T-cell (primary cell): Measurements from ENCODE around the gene SP140L. TPM values are rescaled to one million over a fixed set of nuclear protein-coding genes. Genes with fewer than 3 reads are reported as not detected.

Experiments
- ATAC-seq, 4 experiments: fragments of 200-7000 bp in 3 of 4; fragments of 150-1000 bp in 1 of 4; cut with Tn5 transposase; replicated peaks in 1 of 4; 1 replicate in 3 of 4; 2 replicates in 1 of 4; pipeline ENCODE4 v1.10.0; 2021; ENCODE audit warnings: moderate library complexity in 3 of 4, mild to moderate bottlenecking in 2 of 4, moderate number of reproducible peaks in 1 of 4
- CTCF ChIA-PET, 2 donors: fragments of 300-600 bp; sonication (Branson Sonifier 250); formaldehyde crosslinking; loops; one replicate each; lab custom pipeline; 2022; ENCODE audit warnings: antibody characterized with exemption in 2 of 2; lab: Charles Lee
- POLR2A ChIA-PET, 2 donors: fragments of 300-600 bp; sonication (Branson Sonifier 250); formaldehyde crosslinking; loops; one replicate each; lab custom pipeline; 2022; ENCODE audit warnings: antibody characterized with exemption in 2 of 2; lab: Charles Lee
- DNase-seq, 35 experiments: peaks; one replicate each; pipeline versions ENCODE4 v3.0.0 to v3.0.0-alpha.2; 2013 to 2023
- H3K27ac ChIP-seq: one replicate; pipeline ENCODE4 v1.5.1; 2013; ENCODE audit warnings: low read length
- H3K27me3 ChIP-seq, 2 experiments: replicated peaks in 1 of 2; 1 replicate in 1 of 2; 2 replicates in 1 of 2; pipeline versions ENCODE4 v1.6.1 to v1.7.0; 2013; ENCODE audit warnings: low read length in 1 of 2, mixed read lengths in 1 of 2; ENCODE audit not compliant: control insufficient read depth in 2 of 2, insufficient read depth in 2 of 2; ENCODE audit errors: extremely low read depth in 1 of 2
- H3K36me3 ChIP-seq, 2 donors: 1 replicate in 1 of 2; 2 replicates in 1 of 2; pipeline versions ENCODE4 v1.6.1 to v1.7.0; 2013; ENCODE audit warnings: low read length in 1 of 2; ENCODE audit not compliant: control insufficient read depth in 2 of 2, insufficient read depth in 1 of 2; ENCODE audit errors: extremely low read depth in 1 of 2
- H3K4me1 ChIP-seq, 2 experiments: 1 replicate in 1 of 2; 2 replicates in 1 of 2; pipeline versions ENCODE4 v1.6.1 to v1.7.0; 2013; ENCODE audit warnings: low read length in 2 of 2, mixed read lengths in 1 of 2; ENCODE audit not compliant: insufficient read depth in 2 of 2, control insufficient read depth in 1 of 2; ENCODE audit errors: extremely low read depth in 1 of 2
- H3K4me3 ChIP-seq, 2 donors: 1 replicate in 1 of 2; 2 replicates in 1 of 2; pipeline versions ENCODE4 v1.5.1 to v1.7.0; 2013; ENCODE audit warnings: mild to moderate bottlenecking in 2 of 2, low read length in 1 of 2, moderate library complexity in 1 of 2; ENCODE audit not compliant: control insufficient read depth in 1 of 2; ENCODE audit errors: extremely low read depth in 1 of 2
- H3K9me3 ChIP-seq: 2 replicates; pipeline ENCODE4 v1.7.0; 2013
- H3K27ac Mint-ChIP-seq, 2 donors: one replicate each; pipeline ENCODE4 v1.8.0; 2020 to 2021; ENCODE audit warnings: mild to moderate bottlenecking in 2 of 2, mixed read lengths in 2 of 2
- H3K27me3 Mint-ChIP-seq, 2 donors: one replicate each; pipeline ENCODE4 v1.8.0; 2021 to 2022; ENCODE audit warnings: mixed read lengths in 2 of 2
- H3K36me3 Mint-ChIP-seq: one replicate; pipeline ENCODE4 v1.8.0; 2021; ENCODE audit warnings: mixed read lengths
- H3K4me1 Mint-ChIP-seq, 3 donors: one replicate each; pipeline ENCODE4 v1.8.0; 2020 to 2022; ENCODE audit warnings: mixed read lengths in 3 of 3, mild to moderate bottlenecking in 1 of 3
- H3K4me3 Mint-ChIP-seq, 3 donors: one replicate each; pipeline ENCODE4 v1.8.0; 2020 to 2022; ENCODE audit warnings: mild to moderate bottlenecking in 3 of 3, mixed read lengths in 3 of 3, moderate library complexity in 3 of 3
- H3K9me3 Mint-ChIP-seq, 3 donors: one replicate each; pipeline ENCODE4 v1.8.0; 2020 to 2022; ENCODE audit warnings: mixed read lengths in 3 of 3
- WGBS: methylation state at CpG from one replicate; pipeline ENCODE4 v1.1.5; 2013; ENCODE audit warnings: missing lambda C conversion rate; ENCODE audit not compliant: insufficient coverage; 5-methylcytosine and 5-hydroxymethylcytosine counted together
- total RNA-seq, 35 experiments: library from RNA in 6 of 35; stranded (reverse) in 6 of 35; fragments of 120-200 nt in 1 of 35; gene quantifications; one replicate each; pipeline versions ENCODE4 v1.2.1 to v1.2.4 and lab custom pipeline; 2013 to 2026

Gene SP140L
- total RNA-seq, 5 donors from 2014 or later (not counting 1 experiment from before 2014, with no cell fraction given), result 80.8 to 104 (median 82.0) TPM

DNA sequence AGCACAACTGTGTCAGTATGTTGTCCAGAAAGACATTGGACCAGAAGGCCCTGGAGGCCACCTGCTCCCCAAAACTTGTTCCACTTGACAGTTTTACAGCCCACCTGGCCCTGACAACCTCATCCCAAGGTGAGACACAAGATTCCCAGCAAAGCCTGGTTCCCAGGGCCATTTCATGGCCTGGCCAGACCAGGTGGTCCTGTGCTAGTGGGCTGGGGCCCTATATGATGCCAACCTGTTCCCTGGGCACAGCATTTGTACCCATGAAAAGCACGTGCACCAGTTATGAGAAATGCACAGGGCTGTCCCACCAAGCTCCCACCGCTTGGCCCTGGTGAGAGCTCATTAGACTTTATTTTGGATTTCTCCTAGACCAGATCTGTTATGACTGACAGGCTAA, 6.0 kb upstream of the SP140L start:
- peak overlapping the region; percentile 66 to 70 for H3K27ac Mint-ChIP-seq
- H3K36me3 Mint-ChIP-seq, result peaks cover 2% of the 10 kb centered on the region
- H3K4me3 Mint-ChIP-seq, result peak overlapping the region in 1 of 3 donors; percentile 69
- POLR2A ChIA-PET, result no interaction called here
- Histone ChIP-seq H3K27me3 (no peaks in the 10 kb centered on the region), H3K4me3 (no peak overlapping the region), H3K4me1 (peaks cover 41 to 69% of the 10 kb centered on the region in 2 experiments), H3K27ac (no peak overlapping the region), H3K36me3 (peaks cover 0 to 4% of the 10 kb centered on the region in 2 donors), H3K9me3 (no peaks in the 10 kb centered on the region)
- ATAC-seq (no peak), DNase-seq (no peak)
- no peaks in the 10 kb centered on the region for H3K27me3 Mint-ChIP-seq
- 100% methylated on average over 2 of the region's 2 CpGs for WGBS
- no peaks in the 10 kb centered on the region for H3K9me3 Mint-ChIP-seq
- peaks cover 82 to 90% (median 87%) of the 10 kb centered on the region in 3 donors for H3K4me1 Mint-ChIP-seq
- CTCF ChIA-PET, result interaction anchor here in 1 of 2 donors (0.5 to 1.2 kb wide), 2 partner anchors 11 to 732 kb away, joined by 4 to 5 read pairs; no protein-coding TSS in a partner anchor

DNA sequence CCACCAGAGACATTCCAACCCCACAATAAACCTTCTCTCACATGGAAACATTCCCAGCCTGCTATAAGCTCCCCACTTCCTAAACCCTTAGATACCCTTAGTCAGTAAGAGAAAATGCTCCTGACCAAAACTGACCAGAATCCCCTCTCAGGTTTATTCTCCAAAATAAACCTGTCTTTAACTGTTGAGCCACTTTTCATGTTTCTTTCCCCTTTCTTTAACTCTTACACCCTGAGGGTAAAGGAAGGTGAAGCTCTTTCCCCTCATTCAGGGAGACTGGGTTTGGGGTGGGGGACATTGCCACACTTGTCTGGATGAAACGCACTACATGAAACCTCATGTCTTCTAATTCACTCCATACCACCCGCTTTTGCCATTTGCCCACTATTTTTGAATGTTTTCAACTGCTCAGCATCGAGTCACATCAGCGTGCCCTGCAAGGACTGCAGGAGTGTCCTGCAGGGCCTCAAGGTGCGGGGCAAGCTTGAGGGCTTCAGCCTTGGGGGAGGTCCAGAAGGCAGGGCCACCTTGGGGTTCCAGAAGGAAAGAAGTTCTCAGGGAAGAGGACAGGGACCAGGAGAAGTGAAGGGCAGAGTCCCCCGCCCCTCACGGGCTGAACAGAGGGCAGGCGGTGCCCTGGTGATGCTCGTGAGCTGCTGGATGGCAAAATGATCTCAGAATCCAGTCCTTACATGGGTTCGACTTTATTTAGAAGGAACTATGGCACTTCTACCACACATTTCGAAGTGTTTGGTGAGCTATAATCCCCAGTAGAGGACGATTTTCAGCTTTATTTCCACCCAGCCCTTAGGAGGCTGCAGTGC, 4.2 kb upstream of the SP140L start:
- peak overlapping the region in 1 of 3 donors; percentile 69 for H3K4me3 Mint-ChIP-seq
- CTCF ChIA-PET, result interaction anchor here in 1 of 2 donors (0.6 kb wide), 2 partner anchors 68 to 1136 kb away, joined by 3 to 5 read pairs; no protein-coding TSS in a partner anchor

DNA sequence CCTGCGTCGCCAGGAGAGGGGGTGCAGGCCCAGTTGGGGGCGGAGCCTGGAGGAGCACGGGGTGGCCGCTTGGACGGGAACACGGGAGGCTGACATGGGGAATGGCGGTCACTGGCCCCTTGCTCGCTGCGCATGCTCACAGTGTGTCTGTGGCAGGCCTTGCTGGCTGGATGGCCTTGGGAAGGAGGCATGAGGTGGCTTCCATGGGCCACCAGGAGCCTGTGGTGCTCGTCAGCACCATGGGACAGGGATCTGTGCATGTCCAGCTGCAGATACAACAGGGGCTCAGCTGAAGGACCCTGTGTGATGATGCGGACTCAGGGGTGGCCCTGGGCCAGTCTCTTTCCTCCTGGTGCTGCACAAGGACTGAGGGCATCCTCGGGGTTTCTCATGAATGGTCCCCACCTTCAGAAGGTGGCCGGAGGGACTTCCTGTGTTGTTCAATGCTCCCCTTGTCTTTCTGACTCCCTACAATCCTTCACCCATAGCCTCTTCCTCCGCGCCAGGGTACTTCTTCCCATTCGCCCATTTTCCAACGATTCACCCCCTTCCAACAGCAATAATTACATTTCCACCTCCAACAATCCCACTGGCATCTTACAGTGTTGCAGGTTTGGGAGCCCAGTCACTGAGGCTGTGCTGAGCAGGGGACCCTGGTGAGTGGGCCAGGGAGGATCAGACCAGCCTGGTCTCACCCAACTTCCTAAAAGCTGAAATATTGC, 3.4 kb upstream of the SP140L start:
- ChIA-PET CTCF (no interaction called here), POLR2A (no interaction called here)
- H3K27ac ChIP-seq, result no peak overlapping the region
- no peaks in the 10 kb centered on the region for H3K27me3 ChIP-seq
- Mint-ChIP-seq H3K9me3 (no peaks in the 10 kb centered on the region), H3K27ac (peak overlapping the region; percentile 14 to 45), H3K4me1 (peaks cover 79 to 88% (median 85%) of the 10 kb centered on the region in 3 donors), H3K36me3 (no peaks in the 10 kb centered on the region), H3K4me3 (peak overlapping the region in 1 of 3 donors; percentile 30), H3K27me3 (no peaks in the 10 kb centered on the region)
- no peak overlapping the region for H3K4me3 ChIP-seq
- DNase-seq, result no peak
- no peaks in the 10 kb centered on the region for H3K36me3 ChIP-seq
- no peak for ATAC-seq
- peaks cover 30 to 63% of the 10 kb centered on the region in 2 experiments for H3K4me1 ChIP-seq
- WGBS, result 82% methylated on average over 14 of the region's 18 CpGs
- no peaks in the 10 kb centered on the region for H3K9me3 ChIP-seq

More for the DNA sequence above, 4.2 kb upstream of the SP140L start:
- no peaks in the 10 kb centered on the region for H3K36me3 ChIP-seq
- H3K27ac ChIP-seq, result no peak overlapping the region
- no peaks in the 10 kb centered on the region for H3K27me3 ChIP-seq
- H3K9me3 Mint-ChIP-seq, result no peaks in the 10 kb centered on the region
- ATAC-seq (no peak), DNase-seq (no peak)
- POLR2A ChIA-PET, result no interaction called here
- no peaks in the 10 kb centered on the region for H3K9me3 ChIP-seq
- H3K27ac Mint-ChIP-seq, result peak overlapping the region; percentile 58 to 70
- WGBS, result 100% methylated on average over 7 of the region's 12 CpGs
- H3K4me1 Mint-ChIP-seq, result peaks cover 81 to 91% (median 88%) of the 10 kb centered on the region in 3 donors
- no peaks in the 10 kb centered on the region for H3K27me3 Mint-ChIP-seq
- no peak overlapping the region for H3K4me3 ChIP-seq
- peaks cover 33 to 66% of the 10 kb centered on the region in 2 experiments for H3K4me1 ChIP-seq
- no peaks in the 10 kb centered on the region for H3K36me3 Mint-ChIP-seq

DNA sequence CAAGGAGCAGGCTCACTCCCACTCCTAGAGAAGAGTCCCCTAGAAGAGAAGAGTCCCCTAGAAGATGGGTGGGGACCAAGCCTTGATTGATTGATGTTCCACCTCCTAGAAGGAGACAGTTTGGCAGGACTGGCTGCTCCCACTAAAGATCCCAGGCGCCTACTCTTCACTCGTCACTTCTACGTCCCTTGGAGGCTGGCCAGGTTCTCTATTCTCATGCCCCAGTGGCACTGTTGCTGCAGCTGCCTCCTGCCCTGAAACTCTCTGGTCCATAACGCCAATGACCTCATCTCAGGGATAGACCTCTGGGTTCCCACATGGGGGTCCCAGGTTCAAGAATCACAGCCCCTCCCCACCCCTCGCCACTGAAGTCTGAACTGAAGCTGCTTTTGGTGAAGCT, 2.5 kb upstream of the SP140L start:
- H3K36me3 ChIP-seq, result peaks cover 0 to 3% of the 10 kb centered on the region in 2 donors
- H3K4me3 Mint-ChIP-seq, result no peak overlapping the region
- H3K27me3 ChIP-seq, result no peaks in the 10 kb centered on the region
- peaks cover 80 to 88% (median 85%) of the 10 kb centered on the region in 3 donors for H3K4me1 Mint-ChIP-seq
- no peak overlapping the region for H3K4me3 ChIP-seq
- H3K27me3 Mint-ChIP-seq, result no peaks in the 10 kb centered on the region
- ChIA-PET CTCF (no interaction called here), POLR2A (no interaction called here)
- peaks cover 29 to 59% of the 10 kb centered on the region in 2 experiments for H3K4me1 ChIP-seq
- H3K36me3 Mint-ChIP-seq, result peaks cover 9% of the 10 kb centered on the region
- DNase-seq (no peak), ATAC-seq (no peak)
- no peak overlapping the region for H3K27ac ChIP-seq
- H3K27ac Mint-ChIP-seq, result peak overlapping the region in 1 of 2 donors; percentile 61
- 98% methylated on average over 5 of the region's 5 CpGs for WGBS
- H3K9me3 ChIP-seq, result no peaks in the 10 kb centered on the region
- H3K9me3 Mint-ChIP-seq, result no peaks in the 10 kb centered on the region

DNA sequence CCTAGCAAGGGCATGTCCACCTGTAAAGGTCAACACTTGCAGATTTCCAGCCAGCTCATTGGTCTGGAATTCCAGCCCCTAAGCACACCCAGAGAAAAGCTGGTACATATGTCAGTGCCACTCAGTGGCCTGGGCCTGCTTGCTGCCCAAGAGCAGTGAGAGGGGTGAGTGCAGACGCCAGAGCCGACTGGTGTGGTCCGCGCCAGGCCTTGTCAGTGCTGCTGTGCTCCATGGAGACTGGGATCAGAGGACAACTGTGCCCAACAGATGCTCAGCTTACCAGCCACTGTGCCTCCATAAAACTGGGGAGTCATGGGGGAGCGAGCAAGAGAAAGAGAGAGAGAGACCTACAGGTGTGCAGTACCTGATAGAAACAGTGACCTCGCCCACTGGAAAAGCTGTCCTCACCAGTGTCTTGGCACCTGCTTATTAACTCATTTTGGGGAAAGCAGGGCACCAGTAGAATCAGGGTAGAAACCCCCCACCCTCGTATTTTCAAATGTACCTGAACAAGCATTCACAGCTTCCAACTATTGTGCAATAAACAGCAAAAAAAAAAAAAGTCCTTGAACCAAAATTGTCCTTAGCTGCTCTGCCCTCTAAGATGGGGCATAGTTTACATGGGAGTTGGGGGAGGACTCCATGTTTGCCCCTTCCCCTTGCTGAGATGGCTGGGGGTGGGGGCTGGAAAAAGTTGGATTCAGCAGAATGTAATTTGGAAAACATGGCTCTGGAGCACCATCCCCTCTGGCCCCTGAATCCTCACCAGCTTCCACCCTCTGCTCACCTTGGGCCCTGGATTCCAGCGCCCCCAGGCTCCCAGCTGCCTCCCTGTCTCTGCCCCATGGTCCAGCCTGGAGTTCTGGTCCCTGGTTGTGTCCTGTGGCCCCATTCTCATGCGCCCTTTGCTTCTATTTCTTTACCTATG, 1.4 kb upstream of the SP140L start:
- Histone ChIP-seq H3K36me3 (peaks cover 0 to 9% of the 10 kb centered on the region in 2 donors), H3K27me3 (no peaks in the 10 kb centered on the region), H3K27ac (no peak overlapping the region), H3K4me3 (no peak overlapping the region), H3K9me3 (no peaks in the 10 kb centered on the region), H3K4me1 (peaks cover 24 to 60% of the 10 kb centered on the region in 2 experiments)
- POLR2A ChIA-PET, result no interaction called here
- CTCF ChIA-PET, result interaction anchor here (0.5 to 0.6 kb wide), 2 partner anchors 41 to 458 kb away, joined by 4 to 7 read pairs; no protein-coding TSS in a partner anchor
- WGBS, result 100% methylated on average over 5 of the region's 9 CpGs
- DNase-seq, result no peak
- Mint-ChIP-seq H3K4me1 (peaks cover 81 to 88% (median 86%) of the 10 kb centered on the region in 3 donors), H3K27ac (peak overlapping the region; percentile 98 to 99), H3K9me3 (no peaks in the 10 kb centered on the region), H3K27me3 (no peaks in the 10 kb centered on the region), H3K36me3 (peaks cover 19% of the 10 kb centered on the region), H3K4me3 (peak overlapping the region; percentile 90 to 94 (median 92))
- no peak for ATAC-seq
